Lower lobe of right lung (tissue), 2 donors: Measurements from ENCODE around the gene IFI27L2. TPM values are rescaled to one million over a fixed set of nuclear protein-coding genes. Genes with fewer than 3 reads are reported as not detected.

Source experiments
- ATAC-seq, 2 donors: fragments of 200-7000 bp; cut with Tn5 transposase; one replicate each; pipeline ENCODE4 v1.9.1; 2020 to 2022; ENCODE audit warnings: mild to moderate bottlenecking in 2 of 2, moderate library complexity in 2 of 2
- DNase-seq: peaks from one replicate; pipeline ENCODE4 v3.0.0-alpha.2; 2020
- H3K27ac ChIP-seq: fragments of 200-600 bp; one replicate; pipeline ENCODE4 v1.8.0; 2022
- H3K27me3 ChIP-seq: fragments of 200-600 bp; one replicate; pipeline ENCODE4 v1.8.0; 2022; ENCODE audit warnings: low read depth
- H3K36me3 ChIP-seq: fragments of 200-600 bp; one replicate; pipeline ENCODE4 v1.8.0; 2022; ENCODE audit warnings: mild to moderate bottlenecking
- H3K4me1 ChIP-seq: fragments of 200-600 bp; one replicate; pipeline ENCODE4 v1.8.0; 2022
- H3K4me3 ChIP-seq: fragments of 200-600 bp; one replicate; pipeline ENCODE4 v1.8.0; 2022; ENCODE audit warnings: mild to moderate bottlenecking
- H3K9me3 ChIP-seq: fragments of 200-600 bp; one replicate; pipeline ENCODE4 v1.8.0; 2022
- CTCF ChIP-seq: fragments of 200-600 bp; IDR thresholded peaks from one replicate; pipeline ENCODE4 v1.8.0; 2022; ENCODE audit warnings: antibody characterized with exemption, mild to moderate bottlenecking
- intact Hi-C: fragments of 100-400 bp; cut with DNase I; formaldehyde crosslinking; loops from one replicate; pipeline ENCODE4 v1.11.0; 2022
- total RNA-seq: library from RNA; stranded (reverse); fragmentation: NEBNext Ultra II Directional; extraction: Animal tissue kit (Norgen Biotek cat#: 25700); gene quantifications from one replicate; pipeline ENCODE4 v1.2.1, GENCODE V29; 2021
- donor health status: DM: no; HTN: yes; CAD: no; lungs with severe emphysema.

The IFI27L2 gene
- total RNA-seq, 1 donor from 2014 or later, result 49.7 TPM

GRCh38 chr14:94112513-94113063 lies 16.8 kb downstream of the IFI27L2 start:
- Histone ChIP-seq H3K27ac (peak overlapping the region; percentile 89), H3K36me3 (peaks cover 7% of the 10 kb centered on the region), H3K27me3 (no peaks in the 10 kb centered on the region), H3K4me3 (peak overlapping the region; percentile 59), H3K4me1 (peaks cover 16% of the 10 kb centered on the region), H3K9me3 (no peaks in the 10 kb centered on the region)
- intact Hi-C loops, result no loop called here
- ATAC-seq (no peak), DNase-seq (no peak)
- TF ChIP-seq CTCF, result no peak

- peaks cover 16% of the 10 kb centered on the region for H3K4me1 ChIP-seq
- H3K27me3 ChIP-seq, result no peaks in the 10 kb centered on the region
- DNase-seq (no peak), ATAC-seq (no peak)
- peak overlapping the region; percentile 59 for H3K4me3 ChIP-seq
- peak overlapping the region; percentile 89 for H3K27ac ChIP-seq
- H3K36me3 ChIP-seq, result peaks cover 5% of the 10 kb centered on the region
- TF ChIP-seq CTCF, result no peak
- intact Hi-C loops, result no loop called here
- no peaks in the 10 kb centered on the region for H3K9me3 ChIP-seq
These were observed 17.9 kb downstream of the IFI27L2 start for GRCh38 chr14:94111276-94112095.

GRCh38 chr14:94110552-94111181 lies 18.7 kb downstream of the IFI27L2 start, which contains the start of gene IFI27:
Gene IFI27, plus strand, starts transcription at chr14:94110736.
- Histone ChIP-seq H3K27ac (peak within 1 kb of the TSS; percentile 89), H3K9me3 (no peaks in the 10 kb centered on the region), H3K4me1 (peaks cover 16% of the 10 kb centered on the region), H3K27me3 (no peaks in the 10 kb centered on the region), H3K4me3 (peak within 1 kb of the TSS; percentile 59), H3K36me3 (no peaks in the 10 kb centered on the region)
- intact Hi-C loops, result no loop called here
- no peak for TF ChIP-seq CTCF
- DNase-seq (peak; percentile 68), ATAC-seq (peak; percentile 82 to 87)

GRCh38 chr14:94109915-94110250 lies 19.5 kb downstream of the IFI27L2 start:
- ATAC-seq, result no peak
- Histone ChIP-seq H3K9me3 (no peaks in the 10 kb centered on the region), H3K4me3 (peak overlapping the region; percentile 59), H3K27me3 (no peaks in the 10 kb centered on the region), H3K27ac (peak overlapping the region; percentile 89), H3K4me1 (peaks cover 8% of the 10 kb centered on the region), H3K36me3 (no peaks in the 10 kb centered on the region)
- intact Hi-C loops, result no loop called here
- no peak for TF ChIP-seq CTCF
- no peak for DNase-seq

- no peak for TF ChIP-seq CTCF
- ATAC-seq (no peak), DNase-seq (no peak)
- Histone ChIP-seq H3K27me3 (no peaks in the 10 kb centered on the region), H3K9me3 (no peaks in the 10 kb centered on the region), H3K4me3 (no peak overlapping the region), H3K4me1 (peaks cover 2% of the 10 kb centered on the region), H3K36me3 (no peaks in the 10 kb centered on the region), H3K27ac (no peak overlapping the region)
- intact Hi-C loops, result no loop called here
These were observed 24.7 kb downstream of the IFI27L2 start for GRCh38 chr14:94104731-94105130.
